G401 (cell line): ENCODE data around the gene DARS1. TPM values are rescaled to one million over a fixed set of nuclear protein-coding genes. Genes with fewer than 3 reads are reported as not detected.
A peak's percentile ranks its signal among the peaks of the same experiment; 100 is the strongest.

Experiments
- DNase-seq: peaks from one replicate; pipeline ENCODE4 v3.0.0-alpha.2; 2015; ENCODE audit warnings: low spot score
- in situ Hi-C: cut with HindIII; loops from 2 replicates; pipeline ENCODE4 v1.10.0; 2016; ENCODE audit warnings: low sequenced_read_pairs, mixed read lengths
- total RNA-seq: library from RNA; depleted of rRNA; stranded (reverse); fragments of >200 nt; shearing (Covaris generic); gene quantifications from 2 replicates; pipeline ENCODE4 v1.2.3, GENCODE V29; 2014; rRNA removed

The DARS1 gene
- 89.1 and 113 TPM in 2 replicates for total RNA-seq

DNA sequence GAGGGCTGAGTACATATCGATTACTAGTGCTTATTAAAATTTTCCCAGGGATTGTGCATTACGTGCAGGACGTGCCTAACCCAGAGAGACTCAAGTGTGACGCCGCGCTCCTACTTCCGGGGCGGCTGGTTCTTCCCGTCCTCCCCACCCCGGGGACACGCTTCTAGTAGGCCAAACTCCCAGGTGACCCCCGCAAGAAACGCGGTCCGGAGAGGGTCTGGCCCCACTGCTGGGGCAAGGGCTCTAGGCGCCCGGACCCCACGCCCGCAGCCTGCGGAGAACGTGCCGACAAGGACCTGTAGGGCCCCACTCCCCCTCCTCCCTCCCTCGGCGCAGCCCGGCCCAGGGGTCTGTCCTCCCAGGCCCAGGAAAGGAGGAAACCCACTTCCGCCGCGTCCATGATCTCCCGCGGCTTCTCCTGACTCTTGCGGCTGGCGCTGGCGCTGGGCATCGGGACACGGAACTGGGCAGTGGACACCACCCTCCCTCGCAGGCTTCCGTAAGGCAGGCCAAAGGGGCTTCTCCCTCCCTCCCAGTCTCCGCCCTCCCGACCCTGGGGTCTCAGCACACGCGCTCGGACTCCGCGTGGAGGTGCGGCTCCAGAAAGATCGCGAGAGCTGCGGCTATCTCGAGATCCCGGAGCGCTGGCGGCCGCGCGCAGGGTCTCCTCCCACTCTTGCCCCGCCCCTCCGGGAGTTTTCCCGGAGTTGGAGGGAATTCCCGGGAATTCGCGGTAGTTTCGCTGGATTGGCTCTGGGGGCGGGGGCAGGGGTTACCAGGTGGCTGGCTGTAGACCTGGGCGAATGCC lies at the start of gene DARS1:
TSS of gene DARS1 (minus strand) at position 609 of the 808 bp plus-strand sequence. CDS start at position 451, 158 bp downstream.
- DNase-seq = peak; percentile 86
- in situ Hi-C loops = no loop called here

- in situ Hi-C loops = no loop called here
- no peak for DNase-seq
Observed at GRCh38 chr2:136034629-136035028, 49.2 kb upstream of the DARS1 start.

DNA sequence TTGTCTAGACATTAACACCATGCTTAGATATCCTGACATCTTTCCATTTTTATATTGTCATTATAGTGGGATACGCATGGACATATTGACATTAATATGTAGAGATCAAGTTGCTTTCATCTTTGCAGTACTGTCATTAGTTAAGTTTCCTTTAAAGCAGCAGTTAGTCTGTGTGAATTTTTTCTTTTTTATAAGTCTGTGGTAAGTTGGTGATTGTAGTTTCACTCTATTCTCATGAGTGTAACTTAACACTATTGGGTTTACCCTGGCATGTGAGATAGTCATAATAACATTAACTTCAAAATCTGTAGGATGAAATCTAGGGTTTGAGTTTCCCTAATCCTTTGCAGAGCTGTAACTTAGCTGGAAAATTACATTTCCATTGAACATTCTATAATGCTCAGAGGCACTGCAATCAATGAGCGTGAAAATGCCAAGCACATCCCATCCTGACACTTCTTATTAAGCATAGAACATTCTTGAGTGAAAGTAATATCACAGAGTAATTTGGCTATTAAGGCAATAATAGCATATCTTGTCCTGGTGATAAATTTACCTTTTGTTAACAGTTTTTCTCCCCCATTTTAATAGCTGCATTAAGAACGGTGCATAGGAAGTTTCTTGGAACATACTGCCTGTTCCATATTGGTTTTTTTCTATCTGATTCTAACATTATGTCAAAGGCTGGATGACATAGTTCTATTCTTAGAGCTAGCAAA lies 47.5 kb upstream of the DARS1 start:
- in situ Hi-C loops = no loop called here

DNA sequence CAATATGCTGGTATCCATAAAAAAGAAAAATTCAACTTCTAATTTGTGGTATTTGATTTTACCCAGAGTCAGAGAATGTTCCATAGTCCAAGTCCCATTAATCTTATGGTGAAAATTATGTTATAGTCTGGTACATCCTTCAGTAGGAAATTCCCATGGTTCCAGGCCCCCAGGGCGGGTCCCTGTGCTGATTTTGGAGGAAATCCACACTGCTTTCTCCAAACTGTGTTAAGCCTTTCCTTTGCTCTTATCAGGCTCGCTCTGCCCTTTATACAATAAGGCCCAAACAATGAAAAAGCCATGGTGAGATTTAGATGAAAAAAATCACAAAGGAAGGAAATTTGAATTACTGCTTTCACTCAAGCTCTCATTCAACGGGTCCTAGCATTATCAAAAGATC lies 46.8 kb upstream of the DARS1 start:
- in situ Hi-C loops = no loop called here
- DNase-seq = no peak

More for the DNA sequence above, 47.5 kb upstream of the DARS1 start:
- no peak for DNase-seq

DNA sequence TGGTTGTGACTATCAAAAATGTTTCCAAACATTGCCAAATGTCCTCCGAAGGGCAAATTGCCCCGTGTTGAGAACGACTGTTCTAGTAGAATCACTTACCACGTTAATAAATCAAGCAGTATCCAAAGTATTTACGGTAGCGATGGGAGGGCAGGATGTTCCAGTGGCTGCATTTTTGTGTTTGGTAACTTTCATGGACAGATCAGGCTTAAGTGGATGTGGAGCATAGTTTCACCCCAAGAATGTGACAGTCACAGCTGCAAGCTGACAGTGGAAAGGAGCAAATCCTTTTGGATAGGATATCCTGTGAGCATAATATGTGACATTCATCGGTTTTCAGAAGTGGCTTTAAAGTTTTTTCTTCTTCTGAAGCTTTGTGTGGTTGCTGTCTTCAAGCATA lies 46.3 kb upstream of the DARS1 start:
- in situ Hi-C loops = no loop called here
- DNase-seq = no peak

GRCh38 chr2:136030406-136030805 lies 45.0 kb upstream of the DARS1 start:
- no peak for DNase-seq
- in situ Hi-C loops = no loop called here

DNA sequence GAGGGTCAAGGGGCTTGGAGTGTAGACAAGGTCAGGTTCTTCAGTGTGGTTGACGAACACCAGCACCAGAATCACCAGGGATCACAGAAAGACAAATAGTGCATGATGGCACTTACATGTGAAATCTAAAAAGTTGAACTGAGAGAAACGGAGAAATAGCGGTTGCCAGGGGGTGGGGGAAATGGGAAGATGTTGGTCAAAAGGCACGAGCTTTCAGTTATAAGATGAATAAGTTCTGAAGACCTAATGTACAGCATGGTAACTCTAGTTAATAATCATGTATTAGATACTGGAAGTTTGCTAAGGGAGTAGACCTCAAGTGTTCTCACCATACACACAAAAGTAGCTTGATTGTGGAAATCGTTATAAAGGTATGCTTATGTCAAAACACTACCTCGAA lies 43.7 kb upstream of the DARS1 start:
- DNase-seq = no peak
- in situ Hi-C loops = no loop called here

DNA sequence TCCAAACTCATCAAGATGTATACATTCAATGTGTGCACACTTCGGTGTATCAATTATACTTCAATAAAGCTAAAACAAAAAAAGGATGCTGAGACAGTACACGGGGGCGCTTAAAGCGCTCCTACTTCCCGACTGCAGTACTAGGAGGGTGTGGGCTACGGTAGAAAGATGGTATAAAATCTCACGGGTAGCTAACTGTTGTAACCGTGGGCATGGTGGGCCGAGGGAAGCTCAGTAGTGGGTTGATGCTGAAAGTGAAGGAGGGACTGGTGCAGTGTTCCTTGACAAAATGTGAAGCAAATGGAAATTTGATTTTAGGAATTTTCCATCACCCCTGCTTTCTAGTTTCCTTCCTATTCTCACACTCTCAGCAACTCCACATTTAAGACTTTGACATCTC lies 42.6 kb upstream of the DARS1 start:
- in situ Hi-C loops = no loop called here
- DNase-seq = no peak

- in situ Hi-C loops = no loop called here
Observed at GRCh38 chr2:136027112-136027511, 41.7 kb upstream of the DARS1 start.

DNA sequence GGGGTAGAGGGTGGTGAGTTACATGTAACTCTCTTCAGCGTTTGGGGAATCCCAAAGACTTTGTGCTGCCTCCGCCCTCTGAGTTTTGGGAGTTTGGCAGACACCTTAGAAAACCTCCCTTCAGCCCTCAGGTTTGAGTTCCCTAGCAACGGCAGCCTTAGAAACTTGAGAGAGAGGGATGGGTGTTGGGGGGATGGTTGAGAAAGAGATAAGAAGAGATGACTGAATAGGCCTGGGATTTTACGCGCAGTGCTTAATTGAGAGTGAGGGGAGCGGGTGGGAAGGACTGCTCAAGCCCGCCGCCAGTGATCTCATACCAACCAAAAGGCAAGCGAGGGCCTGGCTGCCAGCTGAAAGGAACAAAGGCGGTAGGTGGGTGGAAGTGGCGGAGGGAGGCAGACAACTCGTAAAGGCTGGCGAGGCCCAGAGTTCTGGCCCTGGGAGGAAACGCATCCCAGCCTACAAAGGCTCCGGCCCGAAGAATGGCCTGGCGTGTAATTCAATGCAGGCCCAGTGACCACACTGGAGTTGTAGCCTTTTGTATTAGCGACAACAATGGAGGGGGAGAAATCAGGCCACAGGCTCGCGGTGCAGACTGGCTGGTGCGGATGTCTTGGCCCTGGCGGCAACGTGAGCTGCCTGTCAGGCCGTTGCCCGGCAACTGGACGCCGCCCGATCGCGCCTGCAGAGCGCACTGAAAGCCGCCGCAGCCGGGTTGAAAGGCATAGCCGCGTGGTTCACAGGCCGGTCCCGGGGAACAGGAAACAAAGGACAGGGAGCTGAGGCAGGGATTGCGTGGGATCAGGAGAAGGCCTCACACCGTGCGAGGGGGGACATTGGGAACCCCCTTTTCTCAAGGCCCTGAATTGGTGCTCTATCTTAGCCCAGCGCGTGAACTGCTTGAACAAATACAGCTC lies 39.9 kb upstream of the DARS1 start:
- in situ Hi-C loops = no loop called here
- peak; percentile 71 for DNase-seq

More at GRCh38 chr2:136027112-136027511, 41.7 kb upstream of the DARS1 start:
- DNase-seq = no peak

DNA sequence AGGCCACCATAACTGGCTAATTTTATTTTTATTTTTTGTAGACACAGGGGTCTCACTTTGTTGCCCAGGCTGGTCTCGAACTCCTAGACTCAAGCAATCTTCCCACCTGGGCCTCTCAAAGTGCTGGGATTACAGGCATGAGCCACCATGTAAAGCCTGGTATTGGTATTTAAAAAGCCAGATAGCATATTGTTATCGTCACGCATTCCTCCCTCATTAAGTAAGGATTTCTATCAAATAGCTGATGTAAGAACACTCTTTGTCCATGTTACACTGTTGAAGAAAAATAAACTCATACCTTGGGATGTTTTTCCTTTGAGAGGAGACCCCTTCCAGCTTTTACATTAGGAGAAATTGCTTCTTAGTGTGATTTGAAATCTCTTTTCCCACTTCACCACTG lies 39.2 kb upstream of the DARS1 start:
- no peak for DNase-seq
- in situ Hi-C loops = no loop called here

- in situ Hi-C loops = no loop called here
Observed at GRCh38 chr2:136024185-136024584, 38.8 kb upstream of the DARS1 start.

GRCh38 chr2:136023416-136023815 lies 38.0 kb upstream of the DARS1 start:
- no peak for DNase-seq
- in situ Hi-C loops = no loop called here

More at GRCh38 chr2:136024185-136024584, 38.8 kb upstream of the DARS1 start:
- no peak for DNase-seq

- DNase-seq = no peak
- in situ Hi-C loops = no loop called here
Observed at GRCh38 chr2:136022396-136023146, 37.1 kb upstream of the DARS1 start.

GRCh38 chr2:136021976-136022375 lies 36.5 kb upstream of the DARS1 start:
- DNase-seq = no peak
- in situ Hi-C loops = no loop called here

DNA sequence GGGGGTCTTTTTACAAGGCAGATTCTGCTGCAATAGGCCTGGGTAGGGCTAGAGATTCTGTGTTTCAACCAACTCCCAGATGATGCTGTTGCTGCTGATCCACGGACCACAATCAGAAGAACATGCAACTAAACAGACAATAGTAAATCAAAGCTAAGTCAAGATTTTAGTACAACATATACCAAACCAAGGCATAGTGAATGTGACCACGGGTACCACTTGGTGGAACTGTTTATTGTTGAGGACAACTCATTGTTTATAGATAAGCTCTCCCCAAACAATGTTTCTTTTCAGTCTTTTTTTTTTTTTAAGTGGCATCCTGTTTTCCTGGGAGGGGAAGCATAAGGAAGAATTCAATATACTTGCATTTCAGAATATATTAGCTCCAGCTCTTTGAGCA lies 36.0 kb upstream of the DARS1 start:
- DNase-seq = no peak
- in situ Hi-C loops = no loop called here

DNA sequence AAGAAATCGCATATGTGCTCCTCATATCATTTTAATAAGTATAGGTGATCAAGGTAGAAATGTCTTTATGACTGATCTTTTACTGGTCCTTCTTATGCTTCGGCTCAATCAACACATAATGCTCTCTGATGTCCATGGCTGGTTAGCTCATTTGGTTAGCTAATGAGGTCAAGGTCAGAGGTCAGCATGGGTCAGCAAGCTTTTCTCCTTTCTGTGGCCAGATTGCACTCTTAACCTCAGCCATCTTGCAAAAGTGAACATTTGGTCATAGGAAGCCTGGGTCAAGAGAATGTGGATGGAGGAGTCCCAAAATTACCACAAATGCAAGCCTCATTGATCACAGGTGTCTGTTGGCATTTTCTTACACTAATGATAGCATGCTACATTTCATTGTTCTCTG lies 35.4 kb upstream of the DARS1 start:
- in situ Hi-C loops = no loop called here
- no peak for DNase-seq

- in situ Hi-C loops = no loop called here
- peak; percentile 22 for DNase-seq
Observed at GRCh38 chr2:136019825-136020224, 34.4 kb upstream of the DARS1 start.

- in situ Hi-C loops = no loop called here
- DNase-seq = no peak
Observed at GRCh38 chr2:136019306-136019705, 33.9 kb upstream of the DARS1 start.
